ENCODE results near the gene JMY.

JMY gene

GRCh38 chr5:79318935-79319614, 83.1 kb downstream of the JMY start:
- no peak for TF ChIP-seq CTCF (IDR thresholded peaks at IDR 0.05)
- no peaks in the 10 kb centered on the region for H3K79me2 ChIP-seq
- no peak overlapping the region for H3K4me2 ChIP-seq (ENCODE audit: low read length)
- H3K9me3 ChIP-seq (ENCODE audit: control insufficient read depth, low read length): no peaks in the 10 kb centered on the region
- H3K9ac ChIP-seq: no peak overlapping the region
- H3K4me3 ChIP-seq (ENCODE audit: low read depth, low read length): no peak overlapping the region
- H3K4me1 ChIP-seq: no peaks in the 10 kb centered on the region
- no peak overlapping the region for H3K27ac ChIP-seq
- H2AFZ ChIP-seq: no peak overlapping the region
- H3K36me3 ChIP-seq (ENCODE audit: control insufficient read depth, insufficient read depth, low read length): no peaks in the 10 kb centered on the region
- H3K27me3 ChIP-seq (ENCODE audit: control insufficient read depth, insufficient read depth, low read length): no peaks in the 10 kb centered on the region

- H3K9ac ChIP-seq: no peak overlapping the region
- no peaks in the 10 kb centered on the region for H3K36me3 ChIP-seq (ENCODE audit: control insufficient read depth, insufficient read depth, low read length)
- no peaks in the 10 kb centered on the region for H3K79me2 ChIP-seq
- H3K27ac ChIP-seq: no peak overlapping the region
- no peak overlapping the region for H3K4me2 ChIP-seq (ENCODE audit: low read length)
- no peak overlapping the region for H2AFZ ChIP-seq
- H3K9me3 ChIP-seq (ENCODE audit: control insufficient read depth, low read length): no peaks in the 10 kb centered on the region
- H3K4me1 ChIP-seq: no peaks in the 10 kb centered on the region
- H3K27me3 ChIP-seq (ENCODE audit: control insufficient read depth, insufficient read depth, low read length): no peaks in the 10 kb centered on the region
- H3K4me3 ChIP-seq (ENCODE audit: low read depth, low read length): no peak overlapping the region
- TF ChIP-seq CTCF (IDR thresholded peaks at IDR 0.05): no peak
Measured at GRCh38 chr5:79329453-79329852, 93.5 kb downstream of the JMY start.

- no peak overlapping the region for H3K4me2 ChIP-seq (ENCODE audit: low read length)
- H3K9ac ChIP-seq: no peak overlapping the region
- no peaks in the 10 kb centered on the region for H3K27me3 ChIP-seq (ENCODE audit: control insufficient read depth, insufficient read depth, low read length)
- TF ChIP-seq CTCF (IDR thresholded peaks at IDR 0.05): no peak
- H3K36me3 ChIP-seq (ENCODE audit: control insufficient read depth, insufficient read depth, low read length): no peaks in the 10 kb centered on the region
- no peaks in the 10 kb centered on the region for H3K9me3 ChIP-seq (ENCODE audit: control insufficient read depth, low read length)
- no peak overlapping the region for H3K27ac ChIP-seq
- H3K79me2 ChIP-seq: no peaks in the 10 kb centered on the region
- H3K4me3 ChIP-seq (ENCODE audit: low read depth, low read length): no peak overlapping the region
- H2AFZ ChIP-seq: no peak overlapping the region
- H3K4me1 ChIP-seq: no peaks in the 10 kb centered on the region
Measured at GRCh38 chr5:79330071-79330470, 94.1 kb downstream of the JMY start.

- Histone ChIP-seq H3K9me3 (ENCODE audit: control insufficient read depth, low read length) (no peaks in the 10 kb centered on the region), H3K27ac (no peak overlapping the region)
- no peak for TF ChIP-seq CTCF (IDR thresholded peaks at IDR 0.05)
Measured at GRCh38 chr5:79333852-79334557, 98.1 kb downstream of the JMY start.

More at GRCh38 chr5:79333852-79334557, 98.1 kb downstream of the JMY start:
- Histone ChIP-seq H3K9ac (no peak overlapping the region), H3K4me1 (no peaks in the 10 kb centered on the region), H3K4me2 (ENCODE audit: low read length) (no peak overlapping the region), H3K36me3 (ENCODE audit: control insufficient read depth, insufficient read depth, low read length) (no peaks in the 10 kb centered on the region), H2AFZ (no peak overlapping the region), H3K27me3 (ENCODE audit: control insufficient read depth, insufficient read depth, low read length) (no peaks in the 10 kb centered on the region), H3K79me2 (no peaks in the 10 kb centered on the region), H3K4me3 (ENCODE audit: low read depth, low read length) (no peak overlapping the region)
